Nephron (organoid): ENCODE data around the gene ID1.
"Not testable (repeated sequence)": the region's sequence is repeated elsewhere in the genome, so short reads cannot be mapped to it uniquely, and the experiment has no call there.

Experiments used
- H3K27ac Mint-ChIP-seq, 3 experiments: 2 replicates each; pipeline ENCODE4 v1.8.0; 2020; ENCODE audit warnings: mixed read lengths in 3 of 3, mild to moderate bottlenecking in 2 of 3, moderate library complexity in 1 of 3
- H3K27me3 Mint-ChIP-seq: 2 replicates; pipeline ENCODE4 v1.8.0; 2021; ENCODE audit warnings: low read depth, mild to moderate bottlenecking, moderate library complexity, mixed read lengths
- H3K36me3 Mint-ChIP-seq: 2 replicates; pipeline ENCODE4 v1.8.0; 2020; ENCODE audit warnings: low read depth, mixed read lengths
- H3K4me1 Mint-ChIP-seq: 2 replicates; pipeline ENCODE4 v1.8.0; 2020; ENCODE audit warnings: mixed read lengths
- H3K4me3 Mint-ChIP-seq, 3 experiments: 2 replicates each; pipeline ENCODE4 v1.8.0; 2020; ENCODE audit warnings: mild to moderate bottlenecking in 3 of 3, mixed read lengths in 3 of 3, moderate library complexity in 2 of 3
- H3K9me3 Mint-ChIP-seq: 2 replicates; pipeline ENCODE4 v1.8.0; 2020; ENCODE audit warnings: mixed read lengths
- CTCF ChIP-seq, 3 experiments: fragments of 200-600 bp; sonication (generic); IDR thresholded peaks; one replicate each; pipeline ENCODE4 v1.5.0; 2021; ENCODE audit warnings: antibody characterized with exemption in 3 of 3; ENCODE audit not compliant: unreplicated experiment in 3 of 3

ID1 gene

GRCh38 chr20:31595654-31596411, 9.3 kb upstream of the ID1 start:
- Mint-ChIP-seq H3K4me1 (peaks cover 16% of the 10 kb centered on the region), H3K27ac (peak overlapping the region; percentile 86 to 95 (median 92)), H3K27me3 (no peaks in the 10 kb centered on the region), H3K36me3 (no peaks in the 10 kb centered on the region), H3K9me3 (no peaks in the 10 kb centered on the region), H3K4me3 (peak overlapping the region in 1 of 3 experiments; percentile 40)
- no peak for TF ChIP-seq CTCF (IDR thresholded peaks at IDR 0.05; ENCODE audit: unreplicated experiment in 3 of 3)

GRCh38 chr20:31596412-31596715, 8.7 kb upstream of the ID1 start:
- H3K27ac Mint-ChIP-seq = peak overlapping the region; percentile 86 to 95 (median 92)
- not testable (repeated sequence) for H3K4me3 Mint-ChIP-seq, H3K27me3 Mint-ChIP-seq, H3K36me3 Mint-ChIP-seq, H3K9me3 Mint-ChIP-seq
- peaks cover 16% of the 10 kb centered on the region for H3K4me1 Mint-ChIP-seq

- H3K4me3 Mint-ChIP-seq = no peak overlapping the region
Observed at GRCh38 chr20:31596831-31597480, 8.1 kb upstream of the ID1 start.

GRCh38 chr20:31597481-31597855, 7.6 kb upstream of the ID1 start:
- no peak overlapping the region for H3K4me3 Mint-ChIP-seq
- peak overlapping the region; percentile 74 to 95 (median 86) for H3K27ac Mint-ChIP-seq
- H3K4me1 Mint-ChIP-seq = peaks cover 17% of the 10 kb centered on the region
- no peak for TF ChIP-seq CTCF (IDR thresholded peaks at IDR 0.05; ENCODE audit: unreplicated experiment in 3 of 3)
- H3K27me3 Mint-ChIP-seq = no peaks in the 10 kb centered on the region
- H3K9me3 Mint-ChIP-seq = no peaks in the 10 kb centered on the region
- no peaks in the 10 kb centered on the region for H3K36me3 Mint-ChIP-seq

More at GRCh38 chr20:31596831-31597480, 8.1 kb upstream of the ID1 start:
- peaks cover 16% of the 10 kb centered on the region for H3K4me1 Mint-ChIP-seq
- H3K27ac Mint-ChIP-seq = peak overlapping the region; percentile 74 to 95 (median 86)
- no peaks in the 10 kb centered on the region for H3K36me3 Mint-ChIP-seq
- no peaks in the 10 kb centered on the region for H3K9me3 Mint-ChIP-seq
- no peaks in the 10 kb centered on the region for H3K27me3 Mint-ChIP-seq
- no peak for TF ChIP-seq CTCF (IDR thresholded peaks at IDR 0.05; ENCODE audit: unreplicated experiment in 3 of 3)

- Mint-ChIP-seq H3K4me3 (peak overlapping the region; percentile 72 to 82 (median 77)), H3K27me3 (peaks cover 3% of the 10 kb centered on the region)
Observed at GRCh38 chr20:31602431-31602778, 2.7 kb upstream of the ID1 start.

More at GRCh38 chr20:31602431-31602778, 2.7 kb upstream of the ID1 start:
- peaks cover 13% of the 10 kb centered on the region for H3K36me3 Mint-ChIP-seq
- no peak for TF ChIP-seq CTCF (IDR thresholded peaks at IDR 0.05; ENCODE audit: unreplicated experiment in 3 of 3)
- H3K27ac Mint-ChIP-seq = peak overlapping the region; percentile 95 to 99 (median 96)
- no peaks in the 10 kb centered on the region for H3K9me3 Mint-ChIP-seq
- H3K4me1 Mint-ChIP-seq = peaks cover 22% of the 10 kb centered on the region
